Activated CD4-positive, alpha-beta T cell treated with anti-CD3 and anti-CD28 coated beads, Interleukin-2, amount 10 ng/mL, durations not matched to agents 7 days and 5 days (primary cell): Measurements from ENCODE around the gene DMRTB1. TPM values are rescaled to one million over a fixed set of nuclear protein-coding genes. Genes with fewer than 3 reads are reported as not detected.

Experiments
- CTCF ChIA-PET: fragments of 350-600 bp; sonication (Branson Sonifier 250); formaldehyde crosslinking; loops from one replicate; lab custom pipeline; 2021; ENCODE audit warnings: antibody characterized with exemption; lab: Charles Lee
- POLR2A ChIA-PET: fragments of 350-600 bp; sonication (Branson Sonifier 250); formaldehyde crosslinking; loops from one replicate; lab custom pipeline; 2021; ENCODE audit warnings: antibody characterized with exemption; lab: Charles Lee
- DNase-seq: peaks from one replicate; pipeline ENCODE4 v3.0.0-alpha.2; 2020
- H3K27ac Mint-ChIP-seq: one replicate; pipeline ENCODE4 v1.8.0; 2021; ENCODE audit warnings: mild to moderate bottlenecking, moderate library complexity, mixed read lengths
- H3K27me3 Mint-ChIP-seq: one replicate; pipeline ENCODE4 v1.8.0; 2021; ENCODE audit warnings: mixed read lengths
- H3K36me3 Mint-ChIP-seq: one replicate; pipeline ENCODE4 v1.8.0; 2021; ENCODE audit warnings: low read depth, mixed read lengths
- H3K4me1 Mint-ChIP-seq: one replicate; pipeline ENCODE4 v1.8.0; 2021; ENCODE audit warnings: mixed read lengths
- H3K4me3 Mint-ChIP-seq: one replicate; pipeline ENCODE4 v1.8.0; 2021; ENCODE audit warnings: mild to moderate bottlenecking, moderate library complexity, mixed read lengths
- H3K9me3 Mint-ChIP-seq: one replicate; pipeline ENCODE4 v1.8.0; 2021; ENCODE audit warnings: mixed read lengths
- total RNA-seq, 2 experiments: library from RNA; stranded (reverse); gene quantifications; one replicate each; pipeline ENCODE4 v1.2.3, GENCODE V29; 2021

DMRTB1 gene
- under 1 TPM; 0.15 to 0.20 TPM for total RNA-seq

- H3K27ac Mint-ChIP-seq: no peak within 1 kb of the TSS
- no peaks in the 10 kb centered on the region for H3K4me1 Mint-ChIP-seq
- CTCF ChIA-PET: interaction anchor here (0.6 to 1.3 kb wide), 2 partner anchors 19 to 181 kb away, joined by 3 read pairs; no protein-coding TSS in a partner anchor
- H3K4me3 Mint-ChIP-seq: no peak within 1 kb of the TSS
- H3K36me3 Mint-ChIP-seq: no peaks in the 10 kb centered on the region
- H3K27me3 Mint-ChIP-seq: peaks cover 6% of the 10 kb centered on the region
- POLR2A ChIA-PET: no interaction called here
- DNase-seq: no peak
- no peaks in the 10 kb centered on the region for H3K9me3 Mint-ChIP-seq
Observed at GRCh38 chr1:53459321-53460175, at the start of gene DMRTB1. Gene DMRTB1, plus strand, starts transcription at chr1:53459399. Its CDS starts 55 bp downstream, at chr1:53459454.

- Mint-ChIP-seq H3K36me3 (no peaks in the 10 kb centered on the region), H3K27ac (no peak overlapping the region), H3K4me1 (peaks cover 42% of the 10 kb centered on the region), H3K4me3 (no peak overlapping the region), H3K27me3 (no peaks in the 10 kb centered on the region), H3K9me3 (no peaks in the 10 kb centered on the region)
- ChIA-PET CTCF (interaction anchor here (1.1 kb wide), 1 partner anchor 16 kb away, joined by 10 read pairs; no protein-coding TSS in a partner anchor), POLR2A (no interaction called here)
- DNase-seq: no peak
Observed at GRCh38 chr1:53409695-53410094, 49.5 kb upstream of the DMRTB1 start.

- Mint-ChIP-seq H3K4me3 (no peak overlapping the region), H3K36me3 (no peaks in the 10 kb centered on the region), H3K4me1 (peaks cover 44% of the 10 kb centered on the region), H3K27me3 (no peaks in the 10 kb centered on the region), H3K27ac (no peak overlapping the region), H3K9me3 (no peaks in the 10 kb centered on the region)
- ChIA-PET POLR2A (no interaction called here), CTCF (no interaction called here)
- DNase-seq: no peak
Observed at GRCh38 chr1:53410100-53410541, 49.1 kb upstream of the DMRTB1 start.

GRCh38 chr1:53410701-53411100 lies 48.5 kb upstream of the DMRTB1 start:
- Mint-ChIP-seq H3K4me3 (no peak overlapping the region), H3K27ac (no peak overlapping the region), H3K27me3 (no peaks in the 10 kb centered on the region), H3K36me3 (no peaks in the 10 kb centered on the region), H3K9me3 (no peaks in the 10 kb centered on the region), H3K4me1 (peaks cover 44% of the 10 kb centered on the region)
- POLR2A ChIA-PET: no interaction called here
- DNase-seq: no peak
- CTCF ChIA-PET: no interaction called here

DNA sequence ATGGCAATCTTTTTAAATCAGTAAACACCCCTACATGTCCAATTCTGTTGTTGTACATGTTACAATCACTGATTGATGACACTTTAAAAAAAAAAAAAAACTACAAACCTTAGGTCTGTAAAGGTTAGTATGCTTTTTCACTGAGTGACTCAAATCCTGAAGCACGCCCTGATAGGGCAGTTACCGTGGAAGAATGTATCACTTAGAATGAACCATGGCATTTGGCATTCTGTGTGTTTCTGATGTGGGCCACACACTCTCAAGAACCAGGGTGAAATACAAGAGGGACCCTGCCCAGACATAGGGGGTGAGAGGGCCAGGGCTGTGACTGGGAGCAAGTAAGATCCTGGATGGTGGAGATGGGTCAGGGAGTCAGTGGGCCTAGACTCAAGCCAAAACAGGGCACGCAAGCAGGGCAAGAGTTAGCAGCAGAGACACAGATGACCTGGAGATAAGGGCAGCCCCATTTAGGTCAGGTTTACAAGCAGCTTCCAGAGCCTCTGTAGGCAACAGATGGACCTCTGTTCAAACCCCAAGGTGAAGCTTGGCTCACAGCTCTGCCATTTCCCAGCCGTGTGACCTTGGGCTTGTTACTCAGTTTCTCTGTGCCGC lies 47.6 kb upstream of the DMRTB1 start:
- POLR2A ChIA-PET: no interaction called here
- DNase-seq: no peak
- CTCF ChIA-PET: interaction anchor here (1.2 to 2.4 kb wide), 2 partner anchors 8 to 133 kb away, joined by 6 to 14 read pairs; no protein-coding TSS in a partner anchor
- Mint-ChIP-seq H3K27me3 (no peaks in the 10 kb centered on the region), H3K4me1 (peaks cover 47% of the 10 kb centered on the region), H3K9me3 (no peaks in the 10 kb centered on the region), H3K36me3 (no peaks in the 10 kb centered on the region), H3K27ac (peak overlapping the region; percentile 99), H3K4me3 (no peak overlapping the region)

GRCh38 chr1:53412285-53413174 lies 46.7 kb upstream of the DMRTB1 start:
- Mint-ChIP-seq H3K36me3 (no peaks in the 10 kb centered on the region), H3K9me3 (no peaks in the 10 kb centered on the region), H3K27me3 (no peaks in the 10 kb centered on the region), H3K4me1 (peaks cover 52% of the 10 kb centered on the region), H3K4me3 (no peak overlapping the region), H3K27ac (peak overlapping the region; percentile 99)
- DNase-seq: no peak
- POLR2A ChIA-PET: no interaction called here
- CTCF ChIA-PET: interaction anchor here (1.2 to 2.4 kb wide), 3 partner anchors 9 to 134 kb away, joined by 6 to 14 read pairs (median 8); no protein-coding TSS in a partner anchor

DNA sequence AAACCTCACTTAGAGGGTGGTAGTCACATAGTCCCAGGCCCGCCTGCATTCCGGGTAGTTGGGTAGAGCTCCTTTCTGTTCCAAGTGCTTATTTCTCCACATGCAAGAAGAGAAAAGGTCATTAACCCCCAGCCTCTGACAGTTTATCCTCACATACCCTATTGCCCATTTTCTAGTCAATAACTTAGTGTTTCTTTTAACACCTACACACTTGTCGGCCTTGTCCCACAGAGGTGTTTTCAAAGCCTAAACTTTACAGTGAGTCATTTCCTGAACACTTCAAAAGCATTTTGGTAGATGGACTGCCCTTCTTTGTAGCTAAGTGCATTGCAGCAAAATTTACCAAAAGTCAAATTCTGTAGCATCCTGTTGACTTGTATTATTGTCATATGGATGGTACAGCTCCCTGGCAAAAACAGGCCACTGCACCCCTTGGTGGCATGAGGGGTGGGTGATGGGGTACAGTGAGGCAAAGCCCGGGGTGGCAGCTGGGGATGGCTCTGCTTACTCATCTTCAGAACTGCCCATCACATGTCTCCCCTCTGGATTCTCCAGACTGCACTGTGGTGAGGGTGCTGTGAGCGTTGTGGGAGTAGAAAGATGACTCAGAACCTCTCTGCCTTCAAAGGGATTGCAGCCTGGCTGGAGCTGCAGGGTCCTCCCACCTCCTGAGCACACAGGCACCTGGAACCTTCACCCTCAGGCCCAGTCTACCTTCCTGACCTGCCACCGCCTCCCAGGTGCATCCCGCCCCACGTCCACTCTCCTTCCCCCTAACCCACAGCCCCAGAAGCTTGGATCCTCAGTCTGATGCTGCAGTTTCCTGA lies 45.8 kb upstream of the DMRTB1 start:
- Mint-ChIP-seq H3K27ac (peak overlapping the region; percentile 99), H3K9me3 (no peaks in the 10 kb centered on the region), H3K4me1 (peaks cover 52% of the 10 kb centered on the region), H3K27me3 (peaks cover 5% of the 10 kb centered on the region), H3K36me3 (no peaks in the 10 kb centered on the region), H3K4me3 (peak overlapping the region; percentile 24)
- ChIA-PET CTCF (interaction anchor here (1.1 to 2.4 kb wide), 4 partner anchors 10 to 135 kb away, joined by 3 to 14 read pairs (median 7); no protein-coding TSS in a partner anchor), POLR2A (interaction anchor here (0.6 to 1.1 kb wide), 2 partner anchors 46 to 217 kb away, joined by 3 read pairs; no protein-coding TSS in a partner anchor)
- DNase-seq: peak; percentile 68

DNA sequence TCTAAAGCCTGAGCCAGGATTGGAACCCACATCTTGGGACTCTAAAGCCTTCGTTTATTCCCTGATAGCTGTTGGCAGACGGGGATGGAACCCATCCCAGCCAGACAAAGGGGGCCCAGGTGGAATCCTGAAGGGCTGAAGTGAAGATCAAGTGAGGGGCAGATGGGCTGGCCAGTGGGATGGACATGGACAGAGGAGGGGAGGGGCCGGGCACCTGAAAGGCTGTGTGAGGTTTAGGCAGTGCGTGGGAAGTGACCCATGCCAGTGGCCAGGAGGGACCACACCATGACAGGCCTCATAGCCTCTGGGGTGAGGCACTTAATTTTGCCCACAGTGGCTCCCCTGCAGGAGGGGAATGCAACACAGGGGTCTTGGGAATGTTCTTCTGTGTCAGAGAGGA lies 44.6 kb upstream of the DMRTB1 start:
- POLR2A ChIA-PET: no interaction called here
- Mint-ChIP-seq H3K4me3 (no peak overlapping the region), H3K36me3 (no peaks in the 10 kb centered on the region), H3K9me3 (no peaks in the 10 kb centered on the region), H3K4me1 (peaks cover 50% of the 10 kb centered on the region), H3K27me3 (peaks cover 14% of the 10 kb centered on the region), H3K27ac (peak overlapping the region; percentile 99)
- CTCF ChIA-PET: interaction anchor here (0.5 to 1.7 kb wide), 2 partner anchors 22 to 1465 kb away, joined by 4 to 8 read pairs; no protein-coding TSS in a partner anchor
- DNase-seq: no peak

DNA sequence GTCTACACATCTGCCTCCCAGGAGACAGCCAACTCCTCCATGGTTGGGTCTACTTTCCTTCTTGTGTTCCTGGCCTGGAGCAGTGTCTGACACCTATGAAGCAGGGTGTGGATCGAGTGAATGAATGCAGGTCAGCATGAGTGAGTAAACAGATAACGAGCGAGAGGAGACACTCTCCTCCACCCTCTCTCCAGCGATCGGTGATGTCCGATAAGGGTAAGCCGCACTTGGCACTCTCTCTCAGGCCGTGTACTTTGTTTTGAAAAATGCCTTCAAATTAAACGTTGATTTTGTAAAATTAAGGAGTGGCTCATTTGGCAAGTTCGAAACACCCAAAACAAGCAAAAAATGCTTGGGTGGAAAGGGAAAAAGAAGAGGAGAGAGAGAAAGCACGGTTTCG lies 43.8 kb upstream of the DMRTB1 start:
- no peak for DNase-seq

DNA sequence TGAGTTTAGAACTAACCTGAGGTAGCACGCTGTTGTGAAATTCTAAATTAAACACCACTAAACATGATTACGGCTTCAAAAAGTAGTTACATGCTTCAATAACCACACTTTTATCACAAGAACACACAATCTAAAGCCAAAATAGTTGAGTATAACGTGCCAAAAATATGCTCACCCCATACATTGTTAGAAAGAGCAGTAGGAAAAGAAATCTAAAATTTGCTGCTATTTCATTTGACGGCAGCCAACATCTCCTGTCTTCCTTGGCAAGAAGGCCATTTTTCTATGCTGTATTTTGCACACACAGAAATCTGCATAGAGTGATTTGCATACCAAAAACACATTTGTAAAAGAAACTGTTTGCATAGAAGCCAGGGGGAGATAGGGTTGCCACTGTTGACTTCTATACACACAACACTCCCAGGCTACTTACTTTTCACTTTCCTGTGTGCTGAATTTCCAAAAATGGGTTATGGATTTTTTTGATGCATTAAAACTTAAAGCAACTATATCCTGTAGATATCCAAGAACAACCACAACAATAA lies 42.9 kb upstream of the DMRTB1 start:
- H3K27me3 Mint-ChIP-seq: peaks cover 31% of the 10 kb centered on the region
- ChIA-PET CTCF (interaction anchor here (0.6 kb wide), 1 partner anchor 191 kb away, joined by 3 read pairs; no protein-coding TSS in a partner anchor), POLR2A (no interaction called here)
- H3K4me1 Mint-ChIP-seq: peaks cover 42% of the 10 kb centered on the region
- DNase-seq: no peak
- no peaks in the 10 kb centered on the region for H3K36me3 Mint-ChIP-seq
- no peak overlapping the region for H3K4me3 Mint-ChIP-seq
- no peak overlapping the region for H3K27ac Mint-ChIP-seq
- H3K9me3 Mint-ChIP-seq: peaks cover 4% of the 10 kb centered on the region

More for the DNA sequence above, 43.8 kb upstream of the DMRTB1 start:
- no peaks in the 10 kb centered on the region for H3K36me3 Mint-ChIP-seq
- peaks cover 46% of the 10 kb centered on the region for H3K4me1 Mint-ChIP-seq
- CTCF ChIA-PET: no interaction called here
- POLR2A ChIA-PET: no interaction called here
- peaks cover 22% of the 10 kb centered on the region for H3K27me3 Mint-ChIP-seq
- no peak overlapping the region for H3K4me3 Mint-ChIP-seq
- no peaks in the 10 kb centered on the region for H3K9me3 Mint-ChIP-seq
- H3K27ac Mint-ChIP-seq: peak overlapping the region; percentile 6

- no peak overlapping the region for H3K27ac Mint-ChIP-seq
- peaks cover 36% of the 10 kb centered on the region for H3K4me1 Mint-ChIP-seq
- ChIA-PET POLR2A (no interaction called here), CTCF (no interaction called here)
- H3K27me3 Mint-ChIP-seq: peaks cover 35% of the 10 kb centered on the region
- no peaks in the 10 kb centered on the region for H3K36me3 Mint-ChIP-seq
- no peak overlapping the region for H3K4me3 Mint-ChIP-seq
- H3K9me3 Mint-ChIP-seq: peaks cover 9% of the 10 kb centered on the region
- no peak for DNase-seq
Observed at GRCh38 chr1:53417074-53417511, 42.1 kb upstream of the DMRTB1 start.
